Measurements from ENCODE around the gene ARHGDIB. TPM values are rescaled to one million over a fixed set of nuclear protein-coding genes. Genes with fewer than 3 reads are reported as not detected.

The ARHGDIB gene
- total and polyA plus RNA-seq, 10 of the 15 experiments (the other 5 are each of a cell fraction or from before 2014, with no cell fraction given): 796 to 2,849 (median 1,346) TPM

DNA sequence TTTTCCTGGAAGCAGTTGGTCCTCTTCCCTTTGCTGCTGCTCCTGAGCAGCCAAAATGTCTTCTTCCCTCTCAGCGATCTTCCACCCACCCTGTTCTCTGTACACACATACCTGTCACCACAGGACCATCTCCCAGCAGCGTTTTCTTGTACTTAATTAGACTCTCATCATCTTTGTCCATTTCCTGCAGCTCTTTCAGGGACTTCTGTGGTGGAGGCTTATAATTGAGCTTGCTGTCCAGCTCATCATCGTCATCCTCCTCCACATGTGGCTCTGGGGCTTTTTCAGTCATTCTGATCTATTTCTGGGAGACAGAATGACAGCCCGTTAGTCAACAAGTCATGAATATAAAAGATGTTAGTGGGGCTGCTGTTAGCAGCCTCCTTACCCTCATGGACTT is 11.0 kb downstream of the ARHGDIB start (continued):
- TF ChIP-seq KDM1A (IDR thresholded peaks at IDR 0.05; ENCODE audit: borderline replicate concordance) (no peak), ATF3 (IDR thresholded peaks at IDR 0.05; ENCODE audit: borderline replicate concordance, extremely low read depth, low read depth, low read length) (no peak), RAD51 (IDR thresholded peaks at IDR 0.05) (peak; percentile 31; the same call in 1 of the 2 replicates), ZBTB11 (CRISPR knock-in tag; IDR thresholded peaks at IDR 0.05) (no peak), GATAD2B (conservative IDR thresholded peaks at IDR 0.05; ENCODE audit: low read depth) (no peak), CHD2 (IDR thresholded peaks at IDR 0.05; ENCODE audit: borderline replicate concordance, low read depth, low read length) (no peak), NFXL1 (IDR thresholded peaks at IDR 0.05; ENCODE audit: borderline replicate concordance) (no peak), SIN3A (IDR thresholded peaks at IDR 0.05; ENCODE audit: low read depth, low read length) (no peak), YY1 (IDR thresholded peaks at IDR 0.05; ENCODE audit: low read depth, low read length) (peak; percentile 65; the same call in 1 of the 2 replicates), EP300 (IDR thresholded peaks at IDR 0.05; ENCODE audit: borderline replicate concordance in 1 of 2, control insufficient read depth in 1 of 2, low read depth in 2 of 2, low read length in 2 of 2) (peak in 1 of 2 experiments; percentile 77; a peak in 2 of 4 replicates), IKZF1 (conservative IDR thresholded peaks at IDR 0.05) (peak; percentile 76), TAF1 (IDR thresholded peaks at IDR 0.05; ENCODE audit: borderline replicate concordance, low read depth, low read length) (no peak), KAT2A (conservative IDR thresholded peaks at IDR 0.05; ENCODE audit: control insufficient read depth, low read depth, low read length) (no peak), MLLT1 (IDR thresholded peaks at IDR 0.05) (peak; percentile 77; the same call in 1 of the 2 replicates), SREBF2 (IDR thresholded peaks at IDR 0.05; ENCODE audit: low read length) (no peak)
- TF ChIP-seq, protein P1, sequence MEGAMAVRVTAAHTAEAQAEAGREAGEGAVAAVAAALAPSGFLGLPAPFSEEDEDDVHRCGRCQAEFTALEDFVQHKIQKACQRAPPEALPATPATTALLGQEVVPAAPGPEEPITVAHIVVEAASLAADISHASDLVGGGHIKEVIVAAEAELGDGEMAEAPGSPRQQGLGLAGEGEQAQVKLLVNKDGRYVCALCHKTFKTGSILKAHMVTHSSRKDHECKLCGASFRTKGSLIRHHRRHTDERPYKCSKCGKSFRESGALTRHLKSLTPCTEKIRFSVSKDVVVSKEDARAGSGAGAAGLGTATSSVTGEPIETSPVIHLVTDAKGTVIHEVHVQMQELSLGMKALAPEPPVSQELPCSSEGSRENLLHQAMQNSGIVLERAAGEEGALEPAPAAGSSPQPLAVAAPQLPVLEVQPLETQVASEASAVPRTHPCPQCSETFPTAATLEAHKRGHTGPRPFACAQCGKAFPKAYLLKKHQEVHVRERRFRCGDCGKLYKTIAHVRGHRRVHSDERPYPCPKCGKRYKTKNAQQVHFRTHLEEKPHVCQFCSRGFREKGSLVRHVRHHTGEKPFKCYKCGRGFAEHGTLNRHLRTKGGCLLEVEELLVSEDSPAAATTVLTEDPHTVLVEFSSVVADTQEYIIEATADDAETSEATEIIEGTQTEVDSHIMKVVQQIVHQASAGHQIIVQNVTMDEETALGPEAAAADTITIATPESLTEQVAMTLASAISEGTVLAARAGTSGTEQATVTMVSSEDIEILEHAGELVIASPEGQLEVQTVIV (IDR thresholded peaks at IDR 0.05; ENCODE audit: borderline replicate concordance, partially characterized antibody): no peak
- TF ChIP-seq, protein P2, sequence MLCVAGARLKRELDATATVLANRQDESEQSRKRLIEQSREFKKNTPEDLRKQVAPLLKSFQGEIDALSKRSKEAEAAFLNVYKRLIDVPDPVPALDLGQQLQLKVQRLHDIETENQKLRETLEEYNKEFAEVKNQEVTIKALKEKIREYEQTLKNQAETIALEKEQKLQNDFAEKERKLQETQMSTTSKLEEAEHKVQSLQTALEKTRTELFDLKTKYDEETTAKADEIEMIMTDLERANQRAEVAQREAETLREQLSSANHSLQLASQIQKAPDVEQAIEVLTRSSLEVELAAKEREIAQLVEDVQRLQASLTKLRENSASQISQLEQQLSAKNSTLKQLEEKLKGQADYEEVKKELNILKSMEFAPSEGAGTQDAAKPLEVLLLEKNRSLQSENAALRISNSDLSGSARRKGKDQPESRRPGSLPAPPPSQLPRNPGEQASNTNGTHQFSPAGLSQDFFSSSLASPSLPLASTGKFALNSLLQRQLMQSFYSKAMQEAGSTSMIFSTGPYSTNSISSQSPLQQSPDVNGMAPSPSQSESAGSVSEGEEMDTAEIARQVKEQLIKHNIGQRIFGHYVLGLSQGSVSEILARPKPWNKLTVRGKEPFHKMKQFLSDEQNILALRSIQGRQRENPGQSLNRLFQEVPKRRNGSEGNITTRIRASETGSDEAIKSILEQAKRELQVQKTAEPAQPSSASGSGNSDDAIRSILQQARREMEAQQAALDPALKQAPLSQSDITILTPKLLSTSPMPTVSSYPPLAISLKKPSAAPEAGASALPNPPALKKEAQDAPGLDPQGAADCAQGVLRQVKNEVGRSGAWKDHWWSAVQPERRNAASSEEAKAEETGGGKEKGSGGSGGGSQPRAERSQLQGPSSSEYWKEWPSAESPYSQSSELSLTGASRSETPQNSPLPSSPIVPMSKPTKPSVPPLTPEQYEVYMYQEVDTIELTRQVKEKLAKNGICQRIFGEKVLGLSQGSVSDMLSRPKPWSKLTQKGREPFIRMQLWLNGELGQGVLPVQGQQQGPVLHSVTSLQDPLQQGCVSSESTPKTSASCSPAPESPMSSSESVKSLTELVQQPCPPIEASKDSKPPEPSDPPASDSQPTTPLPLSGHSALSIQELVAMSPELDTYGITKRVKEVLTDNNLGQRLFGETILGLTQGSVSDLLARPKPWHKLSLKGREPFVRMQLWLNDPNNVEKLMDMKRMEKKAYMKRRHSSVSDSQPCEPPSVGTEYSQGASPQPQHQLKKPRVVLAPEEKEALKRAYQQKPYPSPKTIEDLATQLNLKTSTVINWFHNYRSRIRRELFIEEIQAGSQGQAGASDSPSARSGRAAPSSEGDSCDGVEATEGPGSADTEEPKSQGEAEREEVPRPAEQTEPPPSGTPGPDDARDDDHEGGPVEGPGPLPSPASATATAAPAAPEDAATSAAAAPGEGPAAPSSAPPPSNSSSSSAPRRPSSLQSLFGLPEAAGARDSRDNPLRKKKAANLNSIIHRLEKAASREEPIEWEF (IDR thresholded peaks at IDR 0.05; ENCODE audit: insufficient replicate concordance, low read depth, low read length): no peak

All from GM12878 (cell line).